Caco-2 (cell line): ENCODE data around the gene ZNF438. TPM values are rescaled to one million over a fixed set of nuclear protein-coding genes. Genes with fewer than 3 reads are reported as not detected.

Source experiments
- BruUV-seq: library from RNA; stranded (reverse); fragments of 400-500 nt; replicated peaks from 2 replicates; lab custom pipeline; 2021; lab: Mats Ljungman, UMichigan
- CTCF ChIA-PET: fragments of 300-600 bp; sonication (Branson Sonifier 250); formaldehyde crosslinking; loops from one replicate; lab custom pipeline; 2022; ENCODE audit warnings: antibody characterized with exemption; lab: Charles Lee
- POLR2A ChIA-PET: fragments of 300-600 bp; sonication (Branson Sonifier 250); formaldehyde crosslinking; loops from one replicate; lab custom pipeline; 2022; ENCODE audit warnings: antibody characterized with exemption; lab: Charles Lee
- DNase-seq, 2 experiments: peaks; one replicate each; pipeline versions ENCODE4 v3.0.0 to v3.0.0-alpha.2; 2020 to 2022
- H3K27me3 ChIP-seq: replicated peaks from 2 replicates; pipeline ENCODE4 v1.6.0; 2011; ENCODE audit warnings: low read length; ENCODE audit not compliant: control insufficient read depth, insufficient read depth
- H3K36me3 ChIP-seq: 2 replicates; pipeline ENCODE4 v1.5.1; 2011; ENCODE audit warnings: low read length; ENCODE audit not compliant: control insufficient read depth, insufficient read depth
- H3K4me1 ChIP-seq: fragments of 250-450 bp; sonication (Bioruptor Pico); 2 replicates; pipeline ENCODE4 v1.5.1; 2020; ENCODE audit warnings: mild to moderate bottlenecking
- H3K4me3 ChIP-seq: 2 replicates; pipeline ENCODE4 v1.5.1; 2011; ENCODE audit warnings: low read depth, mild to moderate bottlenecking, control low read depth, low read length
- H3K9me3 ChIP-seq: fragments of 250-450 bp; sonication (Bioruptor Pico); 2 replicates; pipeline ENCODE4 v1.5.1; 2020; ENCODE audit warnings: mild to moderate bottlenecking, moderate library complexity
- H3K27ac Mint-ChIP-seq: one replicate; pipeline ENCODE4 v1.8.0; 2022; ENCODE audit warnings: mixed read lengths; ENCODE audit not compliant: unreplicated experiment
- H3K27me3 Mint-ChIP-seq: one replicate; pipeline ENCODE4 v1.8.0; 2022; ENCODE audit warnings: mixed read lengths; ENCODE audit not compliant: insufficient read depth, unreplicated experiment
- H3K36me3 Mint-ChIP-seq: one replicate; pipeline ENCODE4 v1.8.0; 2022; ENCODE audit warnings: mild to moderate bottlenecking, mixed read lengths; ENCODE audit not compliant: insufficient read depth, unreplicated experiment
- H3K4me1 Mint-ChIP-seq: one replicate; pipeline ENCODE4 v1.8.0; 2022; ENCODE audit warnings: low read depth, mixed read lengths; ENCODE audit not compliant: unreplicated experiment
- H3K4me3 Mint-ChIP-seq: one replicate; pipeline ENCODE4 v1.8.0; 2022; ENCODE audit warnings: mild to moderate bottlenecking, moderate library complexity, mixed read lengths; ENCODE audit not compliant: unreplicated experiment
- H3K9me3 Mint-ChIP-seq: one replicate; pipeline ENCODE4 v1.8.0; 2022; ENCODE audit warnings: mixed read lengths; ENCODE audit not compliant: unreplicated experiment
- intact Hi-C: fragments of 100-400 bp; cut with micrococcal nuclease; formaldehyde crosslinking; loops from one replicate; pipeline ENCODE4 v1.10.0; 2022; ENCODE audit not compliant: unreplicated experiment
- total RNA-seq: library from RNA; stranded (reverse); gene quantifications from 2 replicates; pipeline ENCODE4 v1.2.3, GENCODE V29; 2022
- TF ChIP-seq, protein P1 (sequence below), 2 experiments: fragments of 200-600 bp in 1 of 2; IDR thresholded peaks; 1 replicate in 1 of 2; 2 replicates in 1 of 2; pipeline versions ENCODE4 v1.5.1 to v1.8.0; 2011 to 2022; ENCODE audit warnings: antibody characterized with exemption in 1 of 2, control low read depth in 1 of 2, inconsistent platforms in 1 of 2, low read depth in 1 of 2, low read length in 1 of 2, mild to moderate bottlenecking in 1 of 2, moderate library complexity in 1 of 2; ENCODE audit not compliant: insufficient read depth in 1 of 2, severe bottlenecking in 1 of 2, unreplicated experiment in 1 of 2

ZNF438 gene
- total RNA-seq, 1 experiment from 2014 or later, result 1.00 TPM

- Mint-ChIP-seq H3K27ac (no peak overlapping the region), H3K36me3 (peaks cover 8% of the 10 kb centered on the region), H3K4me3 (no peak overlapping the region), H3K4me1 (no peaks in the 10 kb centered on the region), H3K27me3 (peaks cover 3% of the 10 kb centered on the region), H3K9me3 (no peaks in the 10 kb centered on the region)
- Histone ChIP-seq H3K27me3 (no peaks in the 10 kb centered on the region), H3K36me3 (no peaks in the 10 kb centered on the region), H3K9me3 (no peaks in the 10 kb centered on the region), H3K4me1 (peaks cover 6% of the 10 kb centered on the region; the same call in 1 of the 2 replicates), H3K4me3 (no peak overlapping the region)
- ChIA-PET POLR2A (no interaction called here), CTCF (no interaction called here)
- TF ChIP-seq, protein P1, sequence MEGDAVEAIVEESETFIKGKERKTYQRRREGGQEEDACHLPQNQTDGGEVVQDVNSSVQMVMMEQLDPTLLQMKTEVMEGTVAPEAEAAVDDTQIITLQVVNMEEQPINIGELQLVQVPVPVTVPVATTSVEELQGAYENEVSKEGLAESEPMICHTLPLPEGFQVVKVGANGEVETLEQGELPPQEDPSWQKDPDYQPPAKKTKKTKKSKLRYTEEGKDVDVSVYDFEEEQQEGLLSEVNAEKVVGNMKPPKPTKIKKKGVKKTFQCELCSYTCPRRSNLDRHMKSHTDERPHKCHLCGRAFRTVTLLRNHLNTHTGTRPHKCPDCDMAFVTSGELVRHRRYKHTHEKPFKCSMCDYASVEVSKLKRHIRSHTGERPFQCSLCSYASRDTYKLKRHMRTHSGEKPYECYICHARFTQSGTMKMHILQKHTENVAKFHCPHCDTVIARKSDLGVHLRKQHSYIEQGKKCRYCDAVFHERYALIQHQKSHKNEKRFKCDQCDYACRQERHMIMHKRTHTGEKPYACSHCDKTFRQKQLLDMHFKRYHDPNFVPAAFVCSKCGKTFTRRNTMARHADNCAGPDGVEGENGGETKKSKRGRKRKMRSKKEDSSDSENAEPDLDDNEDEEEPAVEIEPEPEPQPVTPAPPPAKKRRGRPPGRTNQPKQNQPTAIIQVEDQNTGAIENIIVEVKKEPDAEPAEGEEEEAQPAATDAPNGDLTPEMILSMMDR (IDR thresholded peaks at IDR 0.05; ENCODE audit: insufficient read depth in 1 of 2, low read depth in 1 of 2, low read length in 1 of 2, severe bottlenecking in 1 of 2, unreplicated experiment in 1 of 2), result no peak
- no TSS peak for BruUV-seq
- no peak for DNase-seq
- intact Hi-C loops, result loop anchor here (10.0 kb wide), 1 partner anchor 251 kb away; no protein-coding TSS in a partner anchor
Measured at GRCh38 chr10:31035266-31035798, 3.7 kb upstream of the ZNF438 start.

DNA sequence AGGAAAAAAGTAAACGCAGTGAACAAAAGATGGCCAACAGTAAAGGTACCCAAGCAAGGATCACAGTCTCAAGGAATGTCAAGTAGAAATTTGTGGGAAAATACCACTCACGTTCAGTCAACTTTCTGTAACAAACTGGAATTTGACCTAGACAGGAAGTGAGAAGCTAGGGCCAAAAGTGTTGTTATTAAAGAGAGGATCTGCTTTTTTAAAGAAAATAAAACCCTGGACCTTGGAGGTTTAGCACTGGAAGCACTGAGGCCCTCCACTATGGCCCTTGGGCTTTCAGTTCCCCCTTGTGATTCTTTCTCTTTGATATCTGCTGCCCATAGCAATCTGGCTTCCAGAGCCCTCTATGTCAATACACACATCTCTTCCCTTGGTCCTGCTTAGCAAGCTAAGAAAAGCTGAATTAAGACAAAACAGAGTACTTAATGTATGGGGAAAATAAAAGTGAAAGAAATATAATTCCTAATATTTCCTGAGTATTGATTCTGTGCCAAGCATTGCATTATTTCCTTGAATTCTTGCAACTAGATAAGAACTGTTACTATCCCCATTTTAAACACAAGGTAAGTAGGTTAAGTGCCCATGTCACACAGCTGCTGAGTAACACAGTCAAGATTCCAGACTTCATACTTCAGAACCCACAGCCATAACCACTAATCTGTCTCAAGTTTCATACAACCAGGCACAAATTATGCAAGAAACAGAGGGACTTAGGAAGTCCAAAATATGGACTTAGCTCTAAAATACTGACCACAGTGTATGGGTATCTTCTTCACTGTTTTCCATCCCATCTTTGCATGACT is 2.6 kb upstream of the ZNF438 start:
- Histone ChIP-seq H3K36me3 (no peaks in the 10 kb centered on the region), H3K4me1 (peaks cover 6% of the 10 kb centered on the region; the same call in 1 of the 2 replicates), H3K4me3 (no peak overlapping the region), H3K27me3 (no peaks in the 10 kb centered on the region), H3K9me3 (no peaks in the 10 kb centered on the region)
- POLR2A ChIA-PET, result interaction anchor here (0.6 kb wide), 1 partner anchor 793 kb away, joined by 3 read pairs; no protein-coding TSS in a partner anchor
- intact Hi-C loops, result loop anchor here (5.0 to 10.0 kb wide), 2 partner anchors 250 to 728 kb away; no protein-coding TSS in a partner anchor
- Mint-ChIP-seq H3K27ac (no peak overlapping the region), H3K4me1 (no peaks in the 10 kb centered on the region), H3K9me3 (no peaks in the 10 kb centered on the region), H3K36me3 (peaks cover 8% of the 10 kb centered on the region), H3K4me3 (no peak overlapping the region), H3K27me3 (peaks cover 8% of the 10 kb centered on the region)
- no TSS peak for BruUV-seq
- no peak for DNase-seq
- TF ChIP-seq, protein P1 (IDR thresholded peaks at IDR 0.05; ENCODE audit: insufficient read depth in 1 of 2, low read depth in 1 of 2, low read length in 1 of 2, severe bottlenecking in 1 of 2, unreplicated experiment in 1 of 2), result no peak
- CTCF ChIA-PET, result no interaction called here

- Mint-ChIP-seq H3K4me1 (no peaks in the 10 kb centered on the region), H3K27me3 (peaks cover 12% of the 10 kb centered on the region), H3K36me3 (peaks cover 8% of the 10 kb centered on the region), H3K9me3 (no peaks in the 10 kb centered on the region), H3K27ac (no peak overlapping the region), H3K4me3 (peak overlapping the region; percentile 88)
- Histone ChIP-seq H3K36me3 (no peaks in the 10 kb centered on the region), H3K27me3 (no peaks in the 10 kb centered on the region), H3K9me3 (no peaks in the 10 kb centered on the region), H3K4me1 (peaks cover 6% of the 10 kb centered on the region; the same call in 1 of the 2 replicates), H3K4me3 (no peak overlapping the region)
- intact Hi-C loops, result loop anchor here (2.0 to 10.0 kb wide), 3 partner anchors 248 to 729 kb away; partner anchors contain the start of gene ZEB1
- no TSS peak for BruUV-seq
- CTCF ChIA-PET, result no interaction called here
- POLR2A ChIA-PET, result no interaction called here
- no peak for DNase-seq
- TF ChIP-seq, protein P1 (IDR thresholded peaks at IDR 0.05; ENCODE audit: insufficient read depth in 1 of 2, low read depth in 1 of 2, low read length in 1 of 2, severe bottlenecking in 1 of 2, unreplicated experiment in 1 of 2), result no peak
Measured at GRCh38 chr10:31033147-31033546, 1.5 kb upstream of the ZNF438 start.
